GM12892 (cell line): Measurements from ENCODE around the gene PRKCH.
"Not testable (repeated sequence)": the region's sequence is repeated elsewhere in the genome, so short reads cannot be mapped to it uniquely, and the experiment has no call there.

ENCODE experiments used
- DNase-seq: peaks from one replicate; pipeline ENCODE4 v3.0.0; 2011; ENCODE audit not compliant: insufficient read length
- FAIRE-seq: peaks from 2 replicates; lab custom pipeline; 2011; peaks lifted over from hg19 to GRCh38; lab: Jason Lieb, UNC
- POLR2A ChIP-seq: IDR thresholded peaks from 2 replicates; pipeline ENCODE4 v1.6.1; 2011; ENCODE audit warnings: low read depth, low read length, control low read depth
- POLR2AphosphoS5 ChIP-seq: IDR thresholded peaks from 2 replicates; pipeline ENCODE4 v1.6.1; 2011; ENCODE audit warnings: low read depth, low read length, control low read depth
- TAF1 ChIP-seq: IDR thresholded peaks from 2 replicates; pipeline ENCODE4 v1.6.1; 2011; ENCODE audit warnings: low read depth, mild to moderate bottlenecking, control low read depth, low read length, borderline replicate concordance

PRKCH gene

GRCh38 chr14:61519106-61519505, 197.7 kb downstream of the PRKCH start:
- TF ChIP-seq TAF1, result no peak
- TF ChIP-seq POLR2A, result no peak
- TF ChIP-seq POLR2AphosphoS5, result no peak
- DNase-seq, result no peak
- no peak for FAIRE-seq

GRCh38 chr14:61519735-61520134, 198.4 kb downstream of the PRKCH start:
- FAIRE-seq, result no peak
- no peak for DNase-seq
- TF ChIP-seq POLR2AphosphoS5, result no peak
- no peak for TF ChIP-seq POLR2A
- TF ChIP-seq TAF1, result no peak

- no peak for DNase-seq
- no peak for FAIRE-seq
- no peak for TF ChIP-seq TAF1
- no peak for TF ChIP-seq POLR2A
- no peak for TF ChIP-seq POLR2AphosphoS5
Observed at GRCh38 chr14:61520576-61520975, 199.2 kb downstream of the PRKCH start.

GRCh38 chr14:61521773-61522172, 200.4 kb downstream of the PRKCH start:
- TF ChIP-seq POLR2AphosphoS5 (no peak), TAF1 (no peak), POLR2A (no peak)
- FAIRE-seq (no peak), DNase-seq (no peak)

GRCh38 chr14:61523751-61524150, 202.4 kb downstream of the PRKCH start:
- no peak for TF ChIP-seq POLR2A
- FAIRE-seq (no peak), DNase-seq (no peak)

GRCh38 chr14:61524211-61524806, 202.9 kb downstream of the PRKCH start:
- TF ChIP-seq POLR2AphosphoS5 (no peak), TAF1 (no peak), POLR2A (no peak)
- FAIRE-seq (no peak), DNase-seq (no peak)

- no peak for TF ChIP-seq TAF1
- no peak for TF ChIP-seq POLR2A
- no peak for TF ChIP-seq POLR2AphosphoS5
- DNase-seq (no peak), FAIRE-seq (no peak)
Observed at GRCh38 chr14:61524936-61525292, 203.5 kb downstream of the PRKCH start.

GRCh38 chr14:61525293-61526011, 204.1 kb downstream of the PRKCH start:
- TF ChIP-seq POLR2A, result no peak
- TF ChIP-seq POLR2AphosphoS5, result no peak
- no peak for TF ChIP-seq TAF1
- DNase-seq, result no peak
- FAIRE-seq, result no peak

- TF ChIP-seq POLR2AphosphoS5 (no peak), TAF1 (no peak), POLR2A (no peak)
- no peak for FAIRE-seq
- DNase-seq, result no peak
Observed at GRCh38 chr14:61526405-61527312, 205.3 kb downstream of the PRKCH start.

GRCh38 chr14:61527325-61528100, 206.1 kb downstream of the PRKCH start:
- FAIRE-seq (no peak), DNase-seq (no peak)
- no peak for TF ChIP-seq TAF1

- TF ChIP-seq POLR2A (no peak), TAF1 (no peak), POLR2AphosphoS5 (no peak)
- no peak for FAIRE-seq
- no peak for DNase-seq
Observed at GRCh38 chr14:61528591-61529021, 207.2 kb downstream of the PRKCH start.

GRCh38 chr14:61529360-61529759, 208.0 kb downstream of the PRKCH start:
- FAIRE-seq, DNase-seq: not testable (repeated sequence)
